Measurements from ENCODE around the gene CCL14. TPM values are rescaled to one million over a fixed set of nuclear protein-coding genes. Genes with fewer than 3 reads are reported as not detected.
"Not testable (repeated sequence)": the region's sequence is repeated elsewhere in the genome, so short reads cannot be mapped to it uniquely, and the experiment has no call there.

Gene CCL14
- total and polyA plus RNA-seq, 9 of the 15 experiments (the other 6 are each of a cell fraction or from before 2014, with no cell fraction given), result not detected

- TF ChIP-seq ZNF586 (CRISPR knock-in tag; conservative IDR thresholded peaks at IDR 0.05) (no peak), POLR2B (IDR thresholded peaks at IDR 0.05; ENCODE audit: low read depth, partially characterized antibody) (no peak), TARDBP (IDR thresholded peaks at IDR 0.05) (no peak), E2F4 (CRISPR knock-in tag; IDR thresholded peaks at IDR 0.05; ENCODE audit: low read depth) (no peak)
Measured at GRCh38 chr17:35998018-35998545, 11.6 kb upstream of the CCL14 start (continued).

- DNase-seq (ENCODE audit: extremely low read depth in 1 of 4, low spot score in 3 of 4); BruUV-seq (replicated peaks); ATAC-seq; H3K9ac ChIP-seq (ENCODE audit: insufficient read depth in 1 of 2, low read depth in 2 of 2, low read length in 2 of 2); H3K79me2 ChIP-seq (ENCODE audit: control insufficient read depth, insufficient read depth, low read length); H2AFZ ChIP-seq (ENCODE audit: low read depth, low read length); H3K4me3 ChIP-seq; H3K27ac ChIP-seq (ENCODE audit: extremely low read depth, low read depth, low read length); H3K9me1 ChIP-seq (ENCODE audit: control insufficient read depth, insufficient read depth, low read length); H3K36me3 ChIP-seq (ENCODE audit: control insufficient read depth, insufficient read depth, low read length); H3K4me1 ChIP-seq (replicated peaks in 1 of 2; ENCODE audit: control insufficient read depth in 2 of 2, insufficient read depth in 2 of 2, low read length in 2 of 2); intact Hi-C loops (cut with micrococcal nuclease); H4K20me1 ChIP-seq (replicated peaks; ENCODE audit: control insufficient read depth, insufficient read depth, low read length); H3K4me2 ChIP-seq (ENCODE audit: insufficient read depth, low read length); CTCF ChIA-PET (ENCODE audit: low intra/inter-chr PET ratio); in situ Hi-C loops (cut with MboI); FAIRE-seq; POLR2A ChIA-PET; H3K9me3 ChIP-seq (replicated peaks; ENCODE audit: control insufficient read depth, insufficient read depth, low read depth, low read length); H3K27me3 ChIP-seq (ENCODE audit: control insufficient read depth in 2 of 2, insufficient read depth in 2 of 2, low read length in 2 of 2): not testable (repeated sequence)
- 0% methylated on average over 2 of the region's 2 CpGs for WGBS (ENCODE audit: insufficient coverage, low coverage, missing lambda C conversion rate)
Measured at GRCh38 chr17:35995346-35995745, 8.8 kb upstream of the CCL14 start.

Measured in K562 (cell line).